Astrocyte (in vitro differentiated cells and primary cell): ENCODE measurements around the gene ANAPC7. TPM values are rescaled to one million over a fixed set of nuclear protein-coding genes. Genes with fewer than 3 reads are reported as not detected.
A peak's percentile ranks its signal among the peaks of the same experiment; 100 is the strongest.
"Not testable (repeated sequence)": the region's sequence is repeated elsewhere in the genome, so short reads cannot be mapped to it uniquely, and the experiment has no call there.

ENCODE experiments used
- DNase-seq: peaks from one replicate; pipeline ENCODE4 v3.0.0-alpha.2; 2010; ENCODE audit warnings: low read depth
- FAIRE-seq: peaks from 2 replicates; lab custom pipeline; 2011; peaks lifted over from hg19 to GRCh38; lab: Jason Lieb, UNC
- H2AFZ ChIP-seq: 2 replicates; pipeline ENCODE4 v1.6.0; 2012; ENCODE audit warnings: low read depth, low read length, inconsistent platforms
- H3K27ac ChIP-seq: 2 replicates; pipeline ENCODE4 v1.5.1; 2011; ENCODE audit warnings: low read depth, low read length, inconsistent platforms
- H3K27me3 ChIP-seq: 2 replicates; pipeline ENCODE4 v1.6.0; 2011; ENCODE audit warnings: low read length, inconsistent platforms; ENCODE audit not compliant: insufficient read depth
- H3K36me3 ChIP-seq: 2 replicates; pipeline ENCODE4 v1.5.1; 2011; ENCODE audit warnings: low read length, inconsistent platforms; ENCODE audit not compliant: insufficient read depth
- H3K4me1 ChIP-seq: 2 replicates; pipeline ENCODE4 v1.5.1; 2011; ENCODE audit warnings: low read length, inconsistent platforms; ENCODE audit not compliant: insufficient read depth
- H3K4me2 ChIP-seq: 2 replicates; pipeline ENCODE4 v1.6.0; 2012; ENCODE audit warnings: low read length, inconsistent platforms
- H3K4me3 ChIP-seq: 2 replicates; pipeline ENCODE4 v1.5.1; 2011; ENCODE audit warnings: low read depth, mild to moderate bottlenecking, low read length, inconsistent platforms; ENCODE audit not compliant: insufficient read depth
- H3K79me2 ChIP-seq: 2 replicates; pipeline ENCODE4 v1.6.0; 2012; ENCODE audit warnings: mild to moderate bottlenecking, low read length, inconsistent platforms; ENCODE audit not compliant: insufficient read depth
- H3K9ac ChIP-seq: 2 replicates; pipeline ENCODE4 v1.6.0; 2012; ENCODE audit warnings: mild to moderate bottlenecking, low read length, inconsistent platforms
- H3K9me3 ChIP-seq: 2 replicates; pipeline ENCODE4 v1.5.1; 2012; ENCODE audit warnings: low read depth, mild to moderate bottlenecking, low read length, inconsistent platforms; ENCODE audit not compliant: insufficient read depth
- H4K20me1 ChIP-seq: 2 replicates; pipeline ENCODE4 v1.6.0; 2012; ENCODE audit warnings: low read length, inconsistent platforms; ENCODE audit not compliant: insufficient read depth
- H3K27ac Mint-ChIP-seq: one replicate; pipeline ENCODE4 v1.8.0; 2021; ENCODE audit warnings: mild to moderate bottlenecking, mixed read lengths; ENCODE audit not compliant: unreplicated experiment
- H3K27me3 Mint-ChIP-seq: one replicate; pipeline ENCODE4 v1.8.0; 2021; ENCODE audit warnings: low read depth, mixed read lengths; ENCODE audit not compliant: unreplicated experiment
- H3K36me3 Mint-ChIP-seq: one replicate; pipeline ENCODE4 v1.8.0; 2021; ENCODE audit warnings: low read depth, mixed read lengths; ENCODE audit not compliant: unreplicated experiment
- H3K4me1 Mint-ChIP-seq: one replicate; pipeline ENCODE4 v1.8.0; 2021; ENCODE audit warnings: low read depth, mixed read lengths; ENCODE audit not compliant: unreplicated experiment
- H3K4me3 Mint-ChIP-seq: one replicate; pipeline ENCODE4 v1.8.0; 2021; ENCODE audit warnings: mild to moderate bottlenecking, moderate library complexity, mixed read lengths; ENCODE audit not compliant: unreplicated experiment
- H3K9me3 Mint-ChIP-seq: one replicate; pipeline ENCODE4 v1.8.0; 2021; ENCODE audit warnings: mild to moderate bottlenecking, mixed read lengths; ENCODE audit not compliant: unreplicated experiment
- EZH2 ChIP-seq: IDR thresholded peaks from 2 replicates; pipeline ENCODE4 v1.6.1; 2012; ENCODE audit warnings: mild to moderate bottlenecking, low read length, inconsistent platforms; ENCODE audit not compliant: insufficient read depth
- total RNA-seq: library from RNA; stranded (reverse); gene quantifications from 2 replicates; pipeline ENCODE4 v1.2.1, GENCODE V29; 2021
- TF ChIP-seq, protein P1 (sequence below): IDR thresholded peaks from 2 replicates; pipeline ENCODE4 v1.5.1; 2011; ENCODE audit warnings: low read depth, mild to moderate bottlenecking, inconsistent platforms, low read length, moderate library complexity; ENCODE audit not compliant: insufficient read depth

Gene ANAPC7
- total RNA-seq, 1 donor from 2014 or later, result 50.7 TPM

DNA sequence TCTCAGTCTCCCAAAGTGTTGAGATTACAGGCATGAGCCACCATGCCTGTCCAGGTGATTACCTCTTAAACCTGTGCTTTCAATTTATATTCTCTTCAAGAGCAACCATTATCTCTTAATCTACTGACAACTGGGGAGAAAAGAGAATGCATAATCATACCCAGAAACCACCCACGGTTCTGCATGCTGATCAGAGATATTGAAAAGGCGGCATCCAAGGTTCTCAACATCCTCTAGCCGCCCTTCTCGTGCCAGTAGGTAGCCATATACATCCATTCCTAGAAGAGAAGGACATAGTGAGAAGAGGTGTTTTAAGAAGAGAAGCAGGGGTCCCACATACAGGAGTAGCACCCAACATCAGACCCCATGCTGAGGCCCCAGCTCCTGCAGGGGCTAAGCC, 20.8 kb downstream of the ANAPC7 start:
- Mint-ChIP-seq H3K36me3 (peaks cover 21% of the 10 kb centered on the region), H3K9me3 (no peaks in the 10 kb centered on the region), H3K27me3 (no peaks in the 10 kb centered on the region), H3K27ac (no peak overlapping the region), H3K4me3 (no peak overlapping the region), H3K4me1 (peaks cover 9% of the 10 kb centered on the region)
- Histone ChIP-seq H3K27me3 (no peaks in the 10 kb centered on the region), H3K4me3 (no peak overlapping the region), H3K9ac (no peak overlapping the region), H3K27ac (no peak overlapping the region), H3K9me3 (no peaks in the 10 kb centered on the region), H2AFZ (no peak overlapping the region), H3K36me3 (peaks cover 62% of the 10 kb centered on the region), H3K4me1 (peaks cover 3% of the 10 kb centered on the region), H4K20me1 (peaks cover 24% of the 10 kb centered on the region), H3K4me2 (no peak overlapping the region), H3K79me2 (peaks cover 20% of the 10 kb centered on the region)
- TF ChIP-seq EZH2, result no peak
- TF ChIP-seq, protein P1, sequence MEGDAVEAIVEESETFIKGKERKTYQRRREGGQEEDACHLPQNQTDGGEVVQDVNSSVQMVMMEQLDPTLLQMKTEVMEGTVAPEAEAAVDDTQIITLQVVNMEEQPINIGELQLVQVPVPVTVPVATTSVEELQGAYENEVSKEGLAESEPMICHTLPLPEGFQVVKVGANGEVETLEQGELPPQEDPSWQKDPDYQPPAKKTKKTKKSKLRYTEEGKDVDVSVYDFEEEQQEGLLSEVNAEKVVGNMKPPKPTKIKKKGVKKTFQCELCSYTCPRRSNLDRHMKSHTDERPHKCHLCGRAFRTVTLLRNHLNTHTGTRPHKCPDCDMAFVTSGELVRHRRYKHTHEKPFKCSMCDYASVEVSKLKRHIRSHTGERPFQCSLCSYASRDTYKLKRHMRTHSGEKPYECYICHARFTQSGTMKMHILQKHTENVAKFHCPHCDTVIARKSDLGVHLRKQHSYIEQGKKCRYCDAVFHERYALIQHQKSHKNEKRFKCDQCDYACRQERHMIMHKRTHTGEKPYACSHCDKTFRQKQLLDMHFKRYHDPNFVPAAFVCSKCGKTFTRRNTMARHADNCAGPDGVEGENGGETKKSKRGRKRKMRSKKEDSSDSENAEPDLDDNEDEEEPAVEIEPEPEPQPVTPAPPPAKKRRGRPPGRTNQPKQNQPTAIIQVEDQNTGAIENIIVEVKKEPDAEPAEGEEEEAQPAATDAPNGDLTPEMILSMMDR, result no peak
- FAIRE-seq (no peak), DNase-seq (no peak)

- peaks cover under 1% of the 10 kb centered on the region for H3K4me1 ChIP-seq
- H3K4me3 ChIP-seq, result no peak overlapping the region
- H3K27ac ChIP-seq, result no peak overlapping the region
- no peaks in the 10 kb centered on the region for H3K9me3 Mint-ChIP-seq
- H3K4me2 ChIP-seq, result no peak overlapping the region
- peaks cover 20% of the 10 kb centered on the region for H3K36me3 Mint-ChIP-seq
- H4K20me1 ChIP-seq, result peaks cover 28% of the 10 kb centered on the region
- no peak for DNase-seq
- H3K27me3 ChIP-seq, result no peaks in the 10 kb centered on the region
- peaks cover 3% of the 10 kb centered on the region for H3K4me1 Mint-ChIP-seq
- H3K27me3 Mint-ChIP-seq, result no peaks in the 10 kb centered on the region
- no peak overlapping the region for H3K9ac ChIP-seq
- H3K9me3 ChIP-seq, result no peaks in the 10 kb centered on the region
- H3K79me2 ChIP-seq, result peaks cover 10% of the 10 kb centered on the region
- H3K36me3 ChIP-seq, result peaks cover 61% of the 10 kb centered on the region
- H3K4me3 Mint-ChIP-seq, result no peak overlapping the region
- no peak overlapping the region for H3K27ac Mint-ChIP-seq
- H2AFZ ChIP-seq, result no peak overlapping the region
- no peak for FAIRE-seq
- no peak for TF ChIP-seq EZH2
- TF ChIP-seq, protein P1, result no peak
Measured at GRCh38 chr12:110379631-110380030, 23.9 kb downstream of the ANAPC7 start.

- Mint-ChIP-seq H3K9me3 (no peaks in the 10 kb centered on the region), H3K27me3 (no peaks in the 10 kb centered on the region), H3K27ac (no peak overlapping the region), H3K36me3 (peaks cover 22% of the 10 kb centered on the region), H3K4me1 (no peaks in the 10 kb centered on the region), H3K4me3 (no peak overlapping the region)
- Histone ChIP-seq H2AFZ (no peak overlapping the region), H3K9me3 (no peaks in the 10 kb centered on the region), H3K4me2 (no peak overlapping the region), H3K79me2 (peaks cover 10% of the 10 kb centered on the region), H3K9ac (no peak overlapping the region), H3K36me3 (peaks cover 66% of the 10 kb centered on the region), H3K27ac (no peak overlapping the region), H3K4me3 (no peak overlapping the region), H3K4me1 (no peaks in the 10 kb centered on the region), H3K27me3 (no peaks in the 10 kb centered on the region), H4K20me1 (peaks cover 30% of the 10 kb centered on the region)
- DNase-seq (no peak), FAIRE-seq (no peak)
- TF ChIP-seq EZH2, result no peak
- TF ChIP-seq, protein P1, result no peak
Measured at GRCh38 chr12:110379197-110379596, 24.3 kb downstream of the ANAPC7 start.

- H3K4me3 Mint-ChIP-seq, H3K4me1 Mint-ChIP-seq, H3K4me3 ChIP-seq, H2AFZ ChIP-seq, FAIRE-seq, H3K9ac ChIP-seq, H3K9me3 ChIP-seq, H3K27me3 ChIP-seq, H3K4me2 ChIP-seq, H3K79me2 ChIP-seq, H3K4me1 ChIP-seq, DNase-seq, H3K27ac ChIP-seq, H3K9me3 Mint-ChIP-seq, H3K27me3 Mint-ChIP-seq: not testable (repeated sequence)
- peaks cover 23% of the 10 kb centered on the region for H3K36me3 Mint-ChIP-seq
- Histone ChIP-seq H4K20me1 (peaks cover 30% of the 10 kb centered on the region), H3K36me3 (peaks cover 73% of the 10 kb centered on the region)
- peak overlapping the region; percentile 47 for H3K27ac Mint-ChIP-seq
Measured at GRCh38 chr12:110378131-110378790, 25.2 kb downstream of the ANAPC7 start.
